Nephron (organoid): ENCODE data around the gene NF2.

Experiments
- H3K27ac Mint-ChIP-seq, 3 experiments: 2 replicates each; pipeline ENCODE4 v1.8.0; 2020; ENCODE audit warnings: mixed read lengths in 3 of 3, mild to moderate bottlenecking in 2 of 3, moderate library complexity in 1 of 3
- H3K27me3 Mint-ChIP-seq: 2 replicates; pipeline ENCODE4 v1.8.0; 2021; ENCODE audit warnings: low read depth, mild to moderate bottlenecking, moderate library complexity, mixed read lengths
- H3K36me3 Mint-ChIP-seq: 2 replicates; pipeline ENCODE4 v1.8.0; 2020; ENCODE audit warnings: low read depth, mixed read lengths
- H3K4me1 Mint-ChIP-seq: 2 replicates; pipeline ENCODE4 v1.8.0; 2020; ENCODE audit warnings: mixed read lengths
- H3K4me3 Mint-ChIP-seq, 3 experiments: 2 replicates each; pipeline ENCODE4 v1.8.0; 2020; ENCODE audit warnings: mild to moderate bottlenecking in 3 of 3, mixed read lengths in 3 of 3, moderate library complexity in 2 of 3
- H3K9me3 Mint-ChIP-seq: 2 replicates; pipeline ENCODE4 v1.8.0; 2020; ENCODE audit warnings: mixed read lengths
- CTCF ChIP-seq, 3 experiments: fragments of 200-600 bp; sonication (generic); IDR thresholded peaks; one replicate each; pipeline ENCODE4 v1.5.0; 2021; ENCODE audit warnings: antibody characterized with exemption in 3 of 3; ENCODE audit not compliant: unreplicated experiment in 3 of 3

The NF2 gene

GRCh38 chr22:29693671-29694070 lies 90.2 kb downstream of the NF2 start:
- H3K4me3 Mint-ChIP-seq = no peak overlapping the region
- H3K4me1 Mint-ChIP-seq = peaks cover 50% of the 10 kb centered on the region
- no peaks in the 10 kb centered on the region for H3K27me3 Mint-ChIP-seq
- no peak for TF ChIP-seq CTCF (IDR thresholded peaks at IDR 0.05; ENCODE audit: unreplicated experiment in 3 of 3)
- H3K9me3 Mint-ChIP-seq = no peaks in the 10 kb centered on the region
- H3K27ac Mint-ChIP-seq = peak overlapping the region in 2 of 3 experiments; percentile 34 to 64
- peaks cover 33% of the 10 kb centered on the region for H3K36me3 Mint-ChIP-seq

GRCh38 chr22:29695129-29695926 lies 91.9 kb downstream of the NF2 start:
- Mint-ChIP-seq H3K27ac (peak overlapping the region in 1 of 3 experiments; percentile 37), H3K4me1 (peaks cover 44% of the 10 kb centered on the region), H3K9me3 (no peaks in the 10 kb centered on the region), H3K36me3 (peaks cover 33% of the 10 kb centered on the region), H3K4me3 (no peak overlapping the region), H3K27me3 (peaks cover 2% of the 10 kb centered on the region)
- no peak for TF ChIP-seq CTCF (IDR thresholded peaks at IDR 0.05; ENCODE audit: unreplicated experiment in 3 of 3)

GRCh38 chr22:29697853-29698598 lies 94.6 kb downstream of the NF2 start:
- no peak for TF ChIP-seq CTCF (IDR thresholded peaks at IDR 0.05; ENCODE audit: unreplicated experiment in 3 of 3)
- Mint-ChIP-seq H3K36me3 (peaks cover 31% of the 10 kb centered on the region), H3K9me3 (no peaks in the 10 kb centered on the region), H3K4me1 (peaks cover 45% of the 10 kb centered on the region), H3K27me3 (peaks cover 29% of the 10 kb centered on the region), H3K4me3 (no peak overlapping the region), H3K27ac (no peak overlapping the region)

- Mint-ChIP-seq H3K27ac (no peak overlapping the region), H3K9me3 (no peaks in the 10 kb centered on the region), H3K36me3 (peaks cover 17% of the 10 kb centered on the region), H3K4me3 (no peak overlapping the region), H3K27me3 (peaks cover 44% of the 10 kb centered on the region), H3K4me1 (peaks cover 34% of the 10 kb centered on the region)
- TF ChIP-seq CTCF (IDR thresholded peaks at IDR 0.05; ENCODE audit: unreplicated experiment in 3 of 3) = no peak
These were observed 96.9 kb downstream of the NF2 start for GRCh38 chr22:29700206-29700899.

- Mint-ChIP-seq H3K27ac (no peak overlapping the region), H3K4me3 (no peak overlapping the region), H3K4me1 (peaks cover 34% of the 10 kb centered on the region), H3K27me3 (peaks cover 44% of the 10 kb centered on the region), H3K9me3 (no peaks in the 10 kb centered on the region), H3K36me3 (peaks cover 13% of the 10 kb centered on the region)
- no peak for TF ChIP-seq CTCF (IDR thresholded peaks at IDR 0.05; ENCODE audit: unreplicated experiment in 3 of 3)
These were observed 97.4 kb downstream of the NF2 start for GRCh38 chr22:29700900-29701154.
